Stimulated activated effector memory CD8-positive, alpha-beta T cell treated with anti-CD3 and anti-CD28 coated beads, Interleukin-12 subunit alpha, Interleukin-12 subunit beta, amount 100 ng/mL, for 72 hours (primary cell): ENCODE results near the gene LPAR3.
"Not testable (repeated sequence)": the region's sequence is repeated elsewhere in the genome, so short reads cannot be mapped to it uniquely, and the experiment has no call there.

Experiments used
- ATAC-seq: fragments of 150-1000 bp; cut with Tn5 transposase; 2 replicates; pipeline ENCODE4 v1.10.0; 2021
- DNase-seq, 2 donors: peaks; one replicate each; pipeline ENCODE4 v3.0.0; 2021 to 2022; ENCODE audit warnings: low spot score in 2 of 2
- H3K27ac Mint-ChIP-seq: one replicate; pipeline ENCODE4 v1.8.0; 2022; ENCODE audit warnings: mild to moderate bottlenecking, mixed read lengths
- H3K36me3 Mint-ChIP-seq: one replicate; pipeline ENCODE4 v1.8.0; 2022; ENCODE audit warnings: mild to moderate bottlenecking, mixed read lengths
- H3K4me1 Mint-ChIP-seq: one replicate; pipeline ENCODE4 v1.8.0; 2022; ENCODE audit warnings: mixed read lengths
- H3K4me3 Mint-ChIP-seq: one replicate; pipeline ENCODE4 v1.8.0; 2022; ENCODE audit warnings: mild to moderate bottlenecking, mixed read lengths
- H3K9me3 Mint-ChIP-seq: one replicate; pipeline ENCODE4 v1.8.0; 2022; ENCODE audit warnings: mixed read lengths

LPAR3 gene

GRCh38 chr1:84916897-84917296, 23.9 kb upstream of the LPAR3 start:
- no peak overlapping the region for H3K4me3 Mint-ChIP-seq
- ATAC-seq (no peak), DNase-seq (no peak)
- H3K9me3 Mint-ChIP-seq = no peaks in the 10 kb centered on the region
- no peaks in the 10 kb centered on the region for H3K4me1 Mint-ChIP-seq
- H3K27ac Mint-ChIP-seq = no peak overlapping the region
- H3K36me3 Mint-ChIP-seq = no peaks in the 10 kb centered on the region

GRCh38 chr1:84913555-84913892, 20.5 kb upstream of the LPAR3 start:
- no peak for ATAC-seq
- H3K4me1 Mint-ChIP-seq = no peaks in the 10 kb centered on the region
- no peak overlapping the region for H3K4me3 Mint-ChIP-seq
- H3K9me3 Mint-ChIP-seq = no peaks in the 10 kb centered on the region
- no peak overlapping the region for H3K27ac Mint-ChIP-seq
- DNase-seq = no peak
- no peaks in the 10 kb centered on the region for H3K36me3 Mint-ChIP-seq

- no peaks in the 10 kb centered on the region for H3K9me3 Mint-ChIP-seq
- DNase-seq (no peak), ATAC-seq (no peak)
- H3K36me3 Mint-ChIP-seq = no peaks in the 10 kb centered on the region
- no peaks in the 10 kb centered on the region for H3K4me1 Mint-ChIP-seq
- no peak overlapping the region for H3K27ac Mint-ChIP-seq
- no peak overlapping the region for H3K4me3 Mint-ChIP-seq
Measured at GRCh38 chr1:84912726-84913554, 19.9 kb upstream of the LPAR3 start.

GRCh38 chr1:84908746-84909464, 15.9 kb upstream of the LPAR3 start:
- not testable (repeated sequence) for DNase-seq, H3K4me1 Mint-ChIP-seq, H3K27ac Mint-ChIP-seq, H3K4me3 Mint-ChIP-seq, H3K36me3 Mint-ChIP-seq, ATAC-seq, H3K9me3 Mint-ChIP-seq

GRCh38 chr1:84907095-84907827, 14.3 kb upstream of the LPAR3 start:
- no peak for DNase-seq
- Mint-ChIP-seq H3K36me3 (no peaks in the 10 kb centered on the region), H3K27ac (no peak overlapping the region), H3K4me1 (no peaks in the 10 kb centered on the region), H3K9me3 (peaks cover 2% of the 10 kb centered on the region), H3K4me3 (no peak overlapping the region)
- ATAC-seq = no peak

DNA sequence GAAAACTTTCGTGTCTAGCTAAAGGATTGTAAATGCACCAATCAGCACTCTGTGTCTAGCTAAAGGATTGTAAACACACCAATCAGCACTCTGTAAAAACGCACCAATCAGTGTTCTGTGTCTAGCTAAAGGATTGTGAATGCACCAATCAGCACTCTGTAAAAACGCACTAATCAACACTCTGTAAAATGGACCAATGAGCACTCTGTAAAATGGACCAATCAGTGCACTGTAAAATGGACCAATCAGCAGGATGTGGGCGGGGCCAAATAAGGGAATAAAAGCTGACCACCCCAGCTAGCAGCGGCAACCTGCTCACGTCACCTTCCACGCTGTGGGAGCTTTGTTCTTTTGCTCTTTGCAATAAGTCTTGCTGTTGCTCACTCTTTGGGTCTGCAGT, 9.7 kb upstream of the LPAR3 start:
- ATAC-seq, H3K36me3 Mint-ChIP-seq, H3K4me3 Mint-ChIP-seq, H3K9me3 Mint-ChIP-seq, H3K27ac Mint-ChIP-seq, H3K4me1 Mint-ChIP-seq, DNase-seq: not testable (repeated sequence)

GRCh38 chr1:84899969-84900368, 7.0 kb upstream of the LPAR3 start:
- Mint-ChIP-seq H3K4me3 (no peak overlapping the region), H3K9me3 (peaks cover 4% of the 10 kb centered on the region), H3K36me3 (no peaks in the 10 kb centered on the region), H3K4me1 (no peaks in the 10 kb centered on the region), H3K27ac (no peak overlapping the region)
- ATAC-seq = no peak
- no peak for DNase-seq

GRCh38 chr1:84896279-84896678, 3.3 kb upstream of the LPAR3 start:
- no peaks in the 10 kb centered on the region for H3K36me3 Mint-ChIP-seq
- DNase-seq (no peak), ATAC-seq (no peak)
- H3K4me1 Mint-ChIP-seq = peaks cover 9% of the 10 kb centered on the region
- H3K27ac Mint-ChIP-seq = no peak overlapping the region
- no peaks in the 10 kb centered on the region for H3K9me3 Mint-ChIP-seq
- H3K4me3 Mint-ChIP-seq = no peak overlapping the region

DNA sequence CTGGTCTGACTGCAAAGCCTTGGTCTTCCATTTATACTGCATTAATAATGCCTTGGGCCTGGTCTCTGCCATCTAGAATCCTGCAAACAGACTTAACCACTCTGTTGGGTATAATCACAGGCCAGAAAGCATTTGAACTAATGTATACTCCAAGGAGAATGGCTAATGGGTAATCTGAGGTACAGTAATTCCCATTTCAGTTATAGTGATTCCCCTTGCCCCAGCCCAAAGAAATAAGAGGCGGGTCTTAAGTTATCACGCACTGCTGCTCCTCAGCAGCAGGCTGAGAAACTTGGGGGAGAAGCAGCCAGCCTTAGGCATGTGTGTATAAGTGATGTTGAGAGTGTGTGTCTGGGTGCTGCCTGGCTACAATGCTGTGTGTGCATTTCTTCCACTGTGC, 2.4 kb downstream of the LPAR3 start:
- Mint-ChIP-seq H3K36me3 (no peaks in the 10 kb centered on the region), H3K4me1 (peaks cover 18% of the 10 kb centered on the region), H3K9me3 (no peaks in the 10 kb centered on the region), H3K27ac (no peak overlapping the region), H3K4me3 (no peak overlapping the region)
- ATAC-seq = no peak
- no peak for DNase-seq

- H3K36me3 Mint-ChIP-seq = no peaks in the 10 kb centered on the region
- ATAC-seq = no peak
- H3K27ac Mint-ChIP-seq = no peak overlapping the region
- H3K4me1 Mint-ChIP-seq = peaks cover 18% of the 10 kb centered on the region
- no peak overlapping the region for H3K4me3 Mint-ChIP-seq
- DNase-seq = no peak
- no peaks in the 10 kb centered on the region for H3K9me3 Mint-ChIP-seq
Measured at GRCh38 chr1:84889437-84889836, 3.6 kb downstream of the LPAR3 start.

GRCh38 chr1:84888753-84889152, 4.3 kb downstream of the LPAR3 start:
- Mint-ChIP-seq H3K9me3 (no peaks in the 10 kb centered on the region), H3K27ac (no peak overlapping the region), H3K4me1 (peaks cover 13% of the 10 kb centered on the region), H3K4me3 (no peak overlapping the region), H3K36me3 (no peaks in the 10 kb centered on the region)
- DNase-seq (no peak), ATAC-seq (peak; percentile 87)

GRCh38 chr1:84887261-84887934, 5.6 kb downstream of the LPAR3 start:
- H3K27ac Mint-ChIP-seq = no peak overlapping the region
- peaks cover 8% of the 10 kb centered on the region for H3K4me1 Mint-ChIP-seq
- no peak for ATAC-seq
- H3K9me3 Mint-ChIP-seq = no peaks in the 10 kb centered on the region
- no peaks in the 10 kb centered on the region for H3K36me3 Mint-ChIP-seq
- no peak for DNase-seq
- H3K4me3 Mint-ChIP-seq = no peak overlapping the region

DNA sequence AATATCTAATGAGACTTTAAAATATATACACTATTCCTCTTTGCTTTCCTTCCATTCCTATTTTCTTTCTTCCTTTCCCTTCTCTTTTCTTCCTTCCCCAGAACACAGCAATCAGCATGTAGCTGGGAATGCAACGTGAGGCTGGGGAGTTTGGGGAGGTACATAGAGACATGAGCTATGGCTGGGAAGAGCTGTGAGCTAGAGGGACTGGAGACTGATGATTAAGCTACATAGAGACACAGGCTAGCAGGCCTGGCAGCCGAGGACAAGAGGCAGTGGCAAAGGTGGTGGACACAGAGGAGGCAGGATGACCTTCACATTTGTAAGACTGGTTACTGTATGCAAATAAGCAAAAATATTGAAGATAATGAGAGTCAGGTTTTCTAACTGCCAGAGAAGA, 7.5 kb downstream of the LPAR3 start:
- H3K4me3 Mint-ChIP-seq = no peak overlapping the region
- no peaks in the 10 kb centered on the region for H3K36me3 Mint-ChIP-seq
- no peak overlapping the region for H3K27ac Mint-ChIP-seq
- no peaks in the 10 kb centered on the region for H3K9me3 Mint-ChIP-seq
- no peak for ATAC-seq
- no peak for DNase-seq
- peaks cover 8% of the 10 kb centered on the region for H3K4me1 Mint-ChIP-seq

DNA sequence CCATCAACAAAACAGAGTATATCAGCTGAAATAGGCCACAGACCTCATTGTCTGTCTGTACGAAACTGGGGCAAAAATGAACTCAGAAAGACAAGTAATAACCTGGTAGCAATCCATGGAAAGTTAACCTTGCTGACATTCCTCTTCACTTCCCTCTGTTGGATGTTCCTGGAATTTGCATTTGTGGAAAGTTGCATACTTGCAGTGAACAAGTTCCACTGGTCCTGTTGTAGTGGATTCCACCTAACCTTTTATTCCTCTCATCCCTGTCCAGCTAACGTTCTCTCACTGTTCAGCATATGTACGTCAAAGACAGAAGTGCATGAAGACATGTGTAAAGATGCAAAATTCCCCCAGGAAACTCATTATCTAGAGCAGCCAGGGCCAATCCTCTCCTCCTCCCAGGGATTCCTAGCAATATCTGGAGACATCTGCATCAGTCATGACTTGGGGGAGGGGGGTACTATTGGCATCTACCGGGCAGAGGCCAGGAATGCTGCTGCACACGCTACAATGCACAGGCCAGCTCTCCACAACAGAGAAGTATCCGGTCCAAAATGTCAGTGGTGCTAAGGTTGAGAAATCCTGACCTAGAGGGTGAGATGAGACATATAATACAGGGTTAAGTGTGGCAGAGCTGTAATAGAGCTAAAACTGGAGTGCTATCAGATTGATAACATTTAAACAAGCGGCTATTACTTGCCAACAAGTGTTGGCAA, 8.2 kb downstream of the LPAR3 start:
- Mint-ChIP-seq H3K4me1 (peaks cover 8% of the 10 kb centered on the region), H3K36me3 (no peaks in the 10 kb centered on the region), H3K9me3 (no peaks in the 10 kb centered on the region), H3K27ac (no peak overlapping the region), H3K4me3 (no peak overlapping the region)
- DNase-seq (no peak), ATAC-seq (no peak)

- peaks cover 2% of the 10 kb centered on the region for H3K4me1 Mint-ChIP-seq
- H3K27ac Mint-ChIP-seq = no peak overlapping the region
- no peaks in the 10 kb centered on the region for H3K36me3 Mint-ChIP-seq
- ATAC-seq (no peak), DNase-seq (peak in 1 of 2 donors; percentile 12)
- no peaks in the 10 kb centered on the region for H3K9me3 Mint-ChIP-seq
- no peak overlapping the region for H3K4me3 Mint-ChIP-seq
Measured at GRCh38 chr1:84883286-84883685, 9.7 kb downstream of the LPAR3 start.
